H1 (cell line): Measurements from ENCODE around the gene STK39. TPM values are rescaled to one million over a fixed set of nuclear protein-coding genes. Genes with fewer than 3 reads are reported as not detected.

Experiments used
- ASH2L ChIP-seq: fragments of 200-600, 300-600 bp; sonication (generic); IDR thresholded peaks from one replicate; pipeline ENCODE4 v1.7.1; 2017; ENCODE audit warnings: low read length
- BACH1 ChIP-seq: IDR thresholded peaks from 2 replicates; pipeline ENCODE4 v1.6.1; 2012; ENCODE audit warnings: low read length, improper control_type of control experiment
- BRCA1 ChIP-seq: IDR thresholded peaks from 2 replicates; pipeline ENCODE4 v1.6.1; 2012; ENCODE audit warnings: low read depth, low read length, improper control_type of control experiment
- MAFK ChIP-seq: IDR thresholded peaks from 2 replicates; pipeline ENCODE4 v1.6.1; 2012; ENCODE audit warnings: low read depth, mild to moderate bottlenecking, improper control_type of control experiment, low read length
- SRF ChIP-seq: IDR thresholded peaks from 2 replicates; pipeline ENCODE4 v1.6.1; 2011; ENCODE audit warnings: mild to moderate bottlenecking, low read depth, low read length, moderate library complexity
- TEAD4 ChIP-seq: IDR thresholded peaks from 2 replicates; pipeline ENCODE4 v1.6.1; 2012; ENCODE audit warnings: low read depth, low read length, inconsistent platforms, mixed read lengths
- polyA plus RNA-seq, 7 experiments: library from polyadenylated mRNA; depleted of rRNA in 3 of 7; stranded (reverse) in 5 of 7; unstranded in 2 of 7; fragments of >200 nt in 5 of 7; fragments of 200-250 nt in 2 of 7; gene quantifications; 1 replicate in 5 of 7; 2 replicates in 1 of 7; 4 replicates in 1 of 7; pipeline versions ENCODE4 v1.2.1 to v1.2.3, GENCODE V29; 2011 to 2013; ENCODE audit warnings: missing spikeins in 2 of 7, mixed read lengths in 2 of 7
- total RNA-seq: library from RNA; stranded (reverse); fragmentation: NEBNext Ultra II Directional; extraction: Animal tissue kit (Norgen Biotek cat#: 25700); gene quantifications from 2 replicates; pipeline ENCODE4 v1.2.1, GENCODE V29; 2021

STK39 gene
- total and polyA plus RNA-seq, 2 of the 8 experiments (the other 6 are each of a cell fraction or from before 2014, with no cell fraction given) = 13.7 to 23.8 TPM

DNA sequence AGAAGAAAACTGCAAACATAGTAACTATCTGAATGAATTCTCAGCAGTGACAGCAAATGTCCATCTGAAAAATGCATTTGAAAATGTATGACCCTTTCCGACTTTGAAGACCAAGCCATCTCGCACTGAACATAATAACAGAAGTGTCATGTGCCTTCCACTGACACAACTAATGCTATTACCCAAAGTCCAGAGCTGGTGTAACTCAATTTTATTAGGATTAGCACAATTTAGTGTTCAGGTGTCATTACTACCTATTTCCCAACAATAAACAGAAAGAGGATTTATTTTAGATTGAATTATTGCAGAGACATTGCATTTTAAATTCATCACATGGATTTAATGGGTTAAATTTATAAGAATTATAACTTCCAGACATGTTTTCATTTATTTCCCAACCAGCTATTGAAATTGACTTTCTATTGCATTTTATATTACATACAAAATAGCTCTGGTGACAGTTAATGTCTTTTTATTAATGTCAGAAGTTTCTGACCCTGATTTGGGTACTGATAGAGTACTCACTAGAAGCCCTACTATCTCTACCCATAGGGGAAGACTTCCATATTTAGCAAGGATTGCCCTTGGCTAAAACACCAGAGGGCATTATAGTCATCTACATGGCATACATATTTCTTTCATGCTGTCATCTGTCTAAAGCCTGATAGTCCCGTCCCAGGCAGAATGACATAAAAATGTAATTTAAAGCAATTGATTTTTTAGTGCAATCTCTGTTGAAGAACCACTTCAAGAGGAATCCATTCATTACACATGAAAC is 7.0 kb upstream of the STK39 start (continued):
- no peak for TF ChIP-seq ASH2L
- TF ChIP-seq BACH1 = no peak
- TF ChIP-seq TEAD4 = no peak
- TF ChIP-seq BRCA1 = no peak
- no peak for TF ChIP-seq MAFK
- no peak for TF ChIP-seq SRF
